Adrenal gland (tissue), 12 donors: ENCODE data around the gene KIF22. TPM values are rescaled to one million over a fixed set of nuclear protein-coding genes. Genes with fewer than 3 reads are reported as not detected.

Experiments used
- DNase-seq, 7 donors: peaks; one replicate each; pipeline ENCODE4 v3.0.0-alpha.2; 2019 to 2020
- H3K27ac ChIP-seq, 5 donors: fragments of 200-600 bp; sonication (generic) in 4 of 5; 1 replicate in 3 of 5; 2 replicates in 2 of 5; pipeline versions ENCODE4 v1.5.1 to v1.8.0; 2016 to 2020; ENCODE audit warnings: mild to moderate bottlenecking in 1 of 5
- H3K27me3 ChIP-seq: fragments of 200-600 bp; 2 replicates; pipeline ENCODE4 v1.8.0; 2021
- H3K36me3 ChIP-seq, 2 donors: fragments of 200-600 bp; replicated peaks in 1 of 2; 1 replicate in 1 of 2; 2 replicates in 1 of 2; pipeline versions ENCODE4 v1.5.1 to v1.8.0; 2018 to 2022
- H3K4me1 ChIP-seq, 2 donors: fragments of 200-600 bp; replicated peaks in 1 of 2; 1 replicate in 1 of 2; 2 replicates in 1 of 2; pipeline versions ENCODE4 v1.5.1 to v1.8.0; 2018 to 2021
- H3K4me3 ChIP-seq, 4 donors: fragments of 200-600 bp; sonication (generic) in 3 of 4; one replicate each; pipeline ENCODE4 v1.5.1; 2016 to 2018
- H3K9me3 ChIP-seq, 3 donors: fragments of 200-600 bp; sonication (generic) in 1 of 3; replicated peaks in 1 of 3; 1 replicate in 2 of 3; 2 replicates in 1 of 3; pipeline versions ENCODE4 v1.5.1 to v1.8.0; 2016 to 2021
- POLR2A ChIP-seq, 2 donors: fragments of 450-650 bp; IDR thresholded peaks; one replicate each; pipeline ENCODE4 v1.6.1; 2017; ENCODE audit warnings: antibody characterized with exemption in 2 of 2, mild to moderate bottlenecking in 2 of 2, moderate library complexity in 1 of 2
- WGBS, 4 donors: extraction: QIAGEN DNeasy Blood & Tissue Kit in 2 of 4; methylation state at CpG; one replicate each; pipeline versions ENCODE4 v1.1.5 to v1.1.7; 2013 to 2017; 5-methylcytosine and 5-hydroxymethylcytosine counted together
- intact Hi-C, 2 donors: fragments of 100-400 bp; cut with DNase I; formaldehyde crosslinking; loops; one replicate each; pipeline versions ENCODE4 v1.14.1 to v1.15.0; 2022 to 2023
- polyA plus RNA-seq, 3 donors: library from polyadenylated mRNA; stranded (reverse); fragments of 200-250 nt in 2 of 3; fragments of 350-450 nt in 1 of 3; fragmentation: Illumina TruSeq in 1 of 3; extraction: RNeasy Lipid Tissue Mini Kit (QIAGEN cat#74804) in 1 of 3; gene quantifications; one replicate each; pipeline ENCODE4 v1.2.3, GENCODE V29; 2013 to 2014
- total RNA-seq, 9 donors: library from RNA; depleted of rRNA in 4 of 9; stranded (reverse); fragments of >200 nt in 4 of 9; fragments of 120-200 nt in 1 of 9; fragmentation: NEBNext Ultra II Directional in 1 of 9; extraction: Animal tissue kit (Norgen Biotek cat#: 25700) in 1 of 9; gene quantifications; one replicate each; pipeline versions ENCODE4 v1.1.0 to v1.2.4, GENCODE V29; 2013 to 2023
- TF ChIP-seq, protein P1 (sequence below), 6 experiments: fragments of 450-650 bp in 4 of 6; fragments of 200-600 bp in 2 of 6; sonication (generic) in 1 of 6; IDR thresholded peaks; 1 replicate in 5 of 6; 2 replicates in 1 of 6; pipeline versions ENCODE4 v1.5.1 to v1.8.0; 2016 to 2021; ENCODE audit warnings: antibody characterized with exemption in 6 of 6, mild to moderate bottlenecking in 2 of 6, moderate library complexity in 1 of 6
- donor health status: healthy with polysubstance abuse.
- donor health status: Bipolar disorder and iron deficiency.
- donor health status: DM: yes; HTN: yes; CAD: no.
- donor health status: DM: no; HTN: no; CAD: no.
- donor health status: DM: no; HTN: no; CAD: no.
- donor health status: DM: yes; HTN: yes; CAD: no.

KIF22 gene
- total and polyA plus RNA-seq, 12 donors = 8.8 to 127 (median 19.7) TPM

DNA sequence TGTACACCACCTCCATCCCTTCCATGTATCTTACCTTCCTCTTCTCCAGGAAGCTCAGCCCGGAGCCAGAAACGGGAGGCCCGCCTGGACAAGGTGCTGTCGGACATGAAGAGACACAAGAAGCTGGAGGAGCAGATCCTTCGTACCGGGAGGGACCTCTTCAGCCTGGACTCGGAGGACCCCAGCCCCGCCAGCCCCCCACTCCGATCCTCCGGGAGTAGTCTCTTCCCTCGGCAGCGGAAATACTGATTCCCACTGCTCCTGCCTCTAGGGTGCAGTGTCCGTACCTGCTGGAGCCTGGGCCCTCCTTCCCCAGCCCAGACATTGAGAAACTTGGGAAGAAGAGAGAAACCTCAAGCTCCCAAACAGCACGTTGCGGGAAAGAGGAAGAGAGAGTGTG is 29.0 kb downstream of the KIF22 start:
- peaks cover 0 to 17% of the 10 kb centered on the region in 2 donors for H3K36me3 ChIP-seq
- WGBS, 4 donors = 46 to 71% (median 53%) methylated on average over 8 to 15 of the region's 15 CpGs
- no peak for TF ChIP-seq POLR2A (IDR thresholded peaks at IDR 0.05)
- TF ChIP-seq, protein P1, sequence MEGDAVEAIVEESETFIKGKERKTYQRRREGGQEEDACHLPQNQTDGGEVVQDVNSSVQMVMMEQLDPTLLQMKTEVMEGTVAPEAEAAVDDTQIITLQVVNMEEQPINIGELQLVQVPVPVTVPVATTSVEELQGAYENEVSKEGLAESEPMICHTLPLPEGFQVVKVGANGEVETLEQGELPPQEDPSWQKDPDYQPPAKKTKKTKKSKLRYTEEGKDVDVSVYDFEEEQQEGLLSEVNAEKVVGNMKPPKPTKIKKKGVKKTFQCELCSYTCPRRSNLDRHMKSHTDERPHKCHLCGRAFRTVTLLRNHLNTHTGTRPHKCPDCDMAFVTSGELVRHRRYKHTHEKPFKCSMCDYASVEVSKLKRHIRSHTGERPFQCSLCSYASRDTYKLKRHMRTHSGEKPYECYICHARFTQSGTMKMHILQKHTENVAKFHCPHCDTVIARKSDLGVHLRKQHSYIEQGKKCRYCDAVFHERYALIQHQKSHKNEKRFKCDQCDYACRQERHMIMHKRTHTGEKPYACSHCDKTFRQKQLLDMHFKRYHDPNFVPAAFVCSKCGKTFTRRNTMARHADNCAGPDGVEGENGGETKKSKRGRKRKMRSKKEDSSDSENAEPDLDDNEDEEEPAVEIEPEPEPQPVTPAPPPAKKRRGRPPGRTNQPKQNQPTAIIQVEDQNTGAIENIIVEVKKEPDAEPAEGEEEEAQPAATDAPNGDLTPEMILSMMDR (IDR thresholded peaks at IDR 0.05) = peak; percentile 6 to 50 (median 28)
- H3K4me3 ChIP-seq = peak overlapping the region in 1 of 4 donors; percentile 78
- peak overlapping the region in 3 of 5 donors; percentile 4 to 96 (median 93) for H3K27ac ChIP-seq
- H3K4me1 ChIP-seq = peaks cover 44 to 75% of the 10 kb centered on the region in 2 donors
- H3K9me3 ChIP-seq = no peaks in the 10 kb centered on the region
- no peaks in the 10 kb centered on the region for H3K27me3 ChIP-seq
- DNase-seq = peak in 5 of 7 donors; percentile 48 to 67 (median 62)
- intact Hi-C loops = loop anchor here in 1 of 2 donors (2.0 kb wide), 1 partner anchor 29 kb away; no protein-coding TSS in a partner anchor

DNA sequence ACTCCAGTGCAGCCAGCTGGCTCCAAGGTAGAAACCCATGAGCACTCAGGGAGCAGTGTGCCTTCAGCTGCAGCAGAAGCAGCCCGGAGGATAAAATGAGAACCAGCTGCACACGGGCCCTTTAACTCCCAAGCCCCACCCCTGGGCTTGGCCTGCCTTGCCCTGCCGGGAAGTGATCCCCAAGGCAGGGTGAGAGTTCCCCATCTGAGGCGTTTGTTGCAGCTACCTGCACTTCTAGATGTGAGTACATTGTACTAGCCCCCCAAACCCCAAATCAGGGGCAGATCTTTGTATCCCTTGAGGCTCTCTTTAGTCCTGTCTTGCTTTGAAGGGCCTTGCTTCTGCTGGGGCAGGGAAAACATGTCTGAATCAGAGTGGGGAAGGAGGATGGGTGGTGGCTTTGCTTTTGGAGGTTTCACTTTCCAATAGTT is 29.7 kb downstream of the KIF22 start, which contains the start of gene MVP:
Gene MVP, plus strand, starts transcription at position 192 of the 431 bp plus-strand sequence. CDS start 10,088 bp downstream, outside the sequence.
- H3K27ac ChIP-seq = peak within 1 kb of the TSS; percentile 71 to 96 (median 91)
- peak in 1 of 2 donors; percentile 77 for TF ChIP-seq POLR2A (IDR thresholded peaks at IDR 0.05)
- TF ChIP-seq, protein P1 (IDR thresholded peaks at IDR 0.05) = no peak
- 0 to 1% (median 0%) methylated on average over 1 to 4 of the region's 4 CpGs for WGBS, 4 donors
- no peaks in the 10 kb centered on the region for H3K9me3 ChIP-seq
- DNase-seq = peak; percentile 68 to 85 (median 81)
- no peaks in the 10 kb centered on the region for H3K27me3 ChIP-seq
- intact Hi-C loops = no loop called here
- H3K4me1 ChIP-seq = peaks cover 51 to 77% of the 10 kb centered on the region in 2 donors
- H3K4me3 ChIP-seq = peak within 1 kb of the TSS; percentile 48 to 78 (median 62)
- H3K36me3 ChIP-seq = peaks cover 0 to 17% of the 10 kb centered on the region in 2 donors

DNA sequence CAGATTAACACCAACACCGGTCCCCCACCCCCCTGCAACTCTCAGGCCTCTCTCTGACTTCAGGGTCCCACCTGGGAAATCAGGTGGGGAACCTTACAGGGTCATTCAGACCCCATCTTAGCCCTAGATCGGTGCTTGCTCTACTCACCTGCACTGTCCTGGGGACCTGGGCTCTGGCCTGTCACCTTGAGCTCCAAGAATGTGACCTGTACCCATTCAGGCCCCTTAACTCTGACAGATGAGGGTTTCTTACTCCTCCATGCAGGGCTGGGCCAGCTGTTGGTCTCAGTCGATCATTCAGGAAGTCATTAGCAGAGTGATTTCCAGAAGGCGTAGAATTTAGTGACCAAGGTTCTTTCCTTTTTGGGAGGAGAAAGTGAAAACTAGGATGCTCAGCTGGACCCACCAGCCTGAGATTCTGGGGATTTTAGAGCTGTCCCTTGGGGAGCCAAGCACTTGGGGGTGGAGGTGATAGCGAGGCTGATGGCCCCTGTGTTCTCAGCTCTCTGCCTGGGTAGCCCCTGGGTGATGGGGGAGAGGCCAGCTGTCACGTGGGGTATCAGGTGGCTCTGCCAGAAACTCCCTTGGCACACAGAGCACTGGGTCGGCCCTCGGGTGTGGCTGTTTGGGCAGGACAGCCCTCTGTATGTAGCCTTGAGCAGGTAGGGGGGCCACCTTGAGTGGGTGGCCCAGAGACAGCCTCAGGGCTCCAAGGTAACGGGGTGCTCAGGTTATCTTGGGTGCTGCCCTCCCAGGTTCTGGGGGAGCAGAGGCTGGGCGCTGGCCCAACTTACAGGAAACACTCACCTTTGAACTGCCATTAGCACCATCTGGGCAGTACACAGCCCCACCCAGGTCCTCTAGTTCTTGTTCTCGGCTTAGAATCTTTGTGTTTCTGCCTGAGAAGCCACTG is 30.4 kb downstream of the KIF22 start:
- intact Hi-C loops = no loop called here
- peaks cover 0 to 17% of the 10 kb centered on the region in 2 donors for H3K36me3 ChIP-seq
- H3K27ac ChIP-seq = peak overlapping the region; percentile 71 to 96 (median 91)
- H3K4me3 ChIP-seq = peak overlapping the region; percentile 48 to 78 (median 62)
- no peaks in the 10 kb centered on the region for H3K9me3 ChIP-seq
- TF ChIP-seq POLR2A (IDR thresholded peaks at IDR 0.05) = peak; percentile 27 to 74
- TF ChIP-seq, protein P1 (IDR thresholded peaks at IDR 0.05) = no peak
- WGBS, 4 donors = 9 to 32% (median 15%) methylated on average over 6 to 11 of the region's 11 CpGs
- H3K27me3 ChIP-seq = no peaks in the 10 kb centered on the region
- peak; percentile 63 to 89 (median 85) for DNase-seq
- H3K4me1 ChIP-seq = peaks cover 58 to 82% of the 10 kb centered on the region in 2 donors

DNA sequence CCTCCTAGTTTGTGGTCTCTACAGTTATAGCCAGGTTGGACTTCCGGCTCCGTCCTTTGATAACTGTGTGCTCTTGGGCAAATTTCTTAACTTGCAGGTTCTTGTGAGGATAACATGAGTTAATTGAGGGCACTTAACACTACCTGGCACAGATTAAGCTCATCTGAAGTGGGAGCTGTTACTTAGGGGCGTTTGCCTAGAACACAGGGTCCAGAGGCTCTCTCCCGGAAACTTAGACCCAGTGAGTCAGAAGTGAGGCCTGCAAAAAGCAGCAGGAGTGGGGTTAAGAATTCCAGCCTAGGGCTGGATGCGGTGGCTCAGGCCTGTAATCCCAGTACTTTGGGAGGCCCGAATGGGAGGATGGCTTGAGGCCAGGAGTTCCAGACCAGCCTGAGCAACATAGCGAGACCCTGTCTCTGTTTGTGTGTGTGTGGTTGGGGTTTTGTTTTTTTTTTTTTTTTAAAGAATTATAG is 31.1 kb downstream of the KIF22 start:
- peaks cover 64 to 89% of the 10 kb centered on the region in 2 donors for H3K4me1 ChIP-seq
- H3K36me3 ChIP-seq = peaks cover 0 to 17% of the 10 kb centered on the region in 2 donors
- H3K27me3 ChIP-seq = no peaks in the 10 kb centered on the region
- intact Hi-C loops = no loop called here
- peak in 5 of 7 donors; percentile 52 to 62 (median 57) for DNase-seq
- TF ChIP-seq, protein P1 (IDR thresholded peaks at IDR 0.05) = no peak
- TF ChIP-seq POLR2A (IDR thresholded peaks at IDR 0.05) = peak in 1 of 2 donors; percentile 4
- peak overlapping the region; percentile 71 to 96 (median 91) for H3K27ac ChIP-seq
- no peaks in the 10 kb centered on the region for H3K9me3 ChIP-seq
- 21 to 26% (median 25%) methylated on average over 7 of the region's 7 CpGs for WGBS, 4 donors
- peak overlapping the region in 3 of 4 donors; percentile 51 to 78 (median 74) for H3K4me3 ChIP-seq
